ENCODE data around the gene DNM1.

DNM1 gene

GRCh38 chr9:128213746-128214497, 10.7 kb downstream of the DNM1 start:
- no peak for DNase-seq (ENCODE audit: extremely low read depth, low read depth)

DNA sequence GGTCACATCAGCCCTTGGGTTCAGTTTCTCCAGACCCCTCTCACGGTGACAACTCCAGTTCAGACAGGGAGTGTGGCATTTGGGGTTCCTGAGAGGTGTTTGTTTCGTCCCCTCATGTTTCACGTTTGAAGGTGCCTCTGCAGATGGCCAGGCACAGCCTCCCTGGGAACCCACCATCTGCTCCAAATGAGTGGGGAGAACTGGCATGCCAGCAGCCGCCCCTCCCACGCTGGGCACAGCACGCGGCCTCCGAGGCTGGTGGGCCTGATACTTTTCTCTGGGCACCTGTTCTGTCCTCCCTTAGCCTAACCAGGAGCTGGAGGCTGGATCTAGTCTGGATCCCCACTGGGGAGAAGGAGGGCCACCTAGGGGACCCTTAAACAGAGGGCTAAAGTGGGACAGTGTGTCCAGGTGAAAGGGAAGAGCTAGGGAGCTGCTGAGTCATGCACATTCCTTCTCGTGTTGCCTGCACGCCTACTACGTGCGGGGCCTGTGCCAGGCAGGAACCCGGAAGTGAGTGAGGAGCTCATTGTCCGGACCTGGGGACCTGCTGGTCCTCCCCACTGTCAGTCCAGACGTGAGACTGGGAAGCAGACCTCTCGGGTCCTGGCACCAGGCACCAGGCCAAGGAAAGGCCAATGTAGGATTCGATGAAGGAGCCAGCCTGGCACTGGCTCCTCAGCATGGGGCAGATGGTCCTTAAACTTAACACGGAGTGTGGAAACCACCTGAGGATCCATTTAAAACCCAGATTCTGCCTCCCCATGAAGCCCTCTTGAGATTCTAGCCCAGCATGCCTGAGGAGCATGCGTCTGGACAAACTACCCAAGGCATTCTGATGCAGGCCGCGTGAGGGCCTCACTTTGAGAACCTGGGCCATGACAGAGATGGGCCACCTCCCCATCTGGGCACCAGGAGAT, 11.7 kb downstream of the DNM1 start:
- no peak for DNase-seq (ENCODE audit: extremely low read depth, low read depth)

More at GRCh38 chr9:128213746-128214497, 10.7 kb downstream of the DNM1 start:
- TF ChIP-seq CTCF (IDR thresholded peaks at IDR 0.05; ENCODE audit: low read depth, low read length): no peak

GRCh38 chr9:128215491-128216409, 12.6 kb downstream of the DNM1 start:
- no peak for TF ChIP-seq CTCF (IDR thresholded peaks at IDR 0.05; ENCODE audit: low read depth, low read length)
- DNase-seq (ENCODE audit: extremely low read depth, low read depth): no peak

More for the DNA sequence above, 11.7 kb downstream of the DNM1 start:
- no peak for TF ChIP-seq CTCF (IDR thresholded peaks at IDR 0.05; ENCODE audit: low read depth, low read length)

DNA sequence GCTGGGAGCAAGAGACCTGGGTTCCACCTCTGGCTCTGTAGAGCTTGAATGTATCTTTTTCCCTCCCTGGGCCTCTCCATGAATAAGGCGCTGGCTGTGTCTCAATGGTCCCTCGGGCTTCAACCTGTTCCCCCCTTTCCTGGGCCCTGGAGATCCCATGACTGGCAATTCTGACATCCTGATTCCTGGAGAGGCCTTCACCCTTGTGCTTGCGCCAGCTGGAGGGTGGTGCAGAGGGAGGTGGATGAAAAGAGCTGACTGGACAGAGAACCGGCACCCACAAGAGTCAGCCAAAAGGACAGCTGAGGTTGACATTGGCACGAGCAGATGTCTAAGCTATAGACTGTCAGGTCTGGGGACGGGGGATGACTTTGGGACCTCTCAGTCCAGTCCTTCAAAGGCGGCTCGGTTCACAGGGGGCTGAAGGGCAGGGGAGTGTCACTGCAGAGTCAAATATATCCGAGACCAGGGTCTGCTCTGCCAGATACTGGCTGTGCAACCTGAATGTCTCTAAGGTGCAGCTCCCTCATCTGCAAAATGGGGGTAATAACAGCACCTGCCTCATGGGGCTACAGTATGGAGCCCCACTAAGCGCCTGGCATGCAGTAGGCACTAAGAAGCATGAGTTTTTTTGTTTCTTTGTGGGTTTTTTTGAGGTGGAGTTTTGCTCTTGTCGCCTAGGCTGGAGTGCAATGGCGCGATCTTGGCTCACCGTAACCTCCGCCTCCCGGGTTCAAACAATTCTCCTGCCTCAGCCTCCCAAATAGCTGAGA, 13.8 kb downstream of the DNM1 start:
- DNase-seq (ENCODE audit: extremely low read depth, low read depth): no peak
- TF ChIP-seq CTCF (IDR thresholded peaks at IDR 0.05; ENCODE audit: low read depth, low read length): no peak

DNA sequence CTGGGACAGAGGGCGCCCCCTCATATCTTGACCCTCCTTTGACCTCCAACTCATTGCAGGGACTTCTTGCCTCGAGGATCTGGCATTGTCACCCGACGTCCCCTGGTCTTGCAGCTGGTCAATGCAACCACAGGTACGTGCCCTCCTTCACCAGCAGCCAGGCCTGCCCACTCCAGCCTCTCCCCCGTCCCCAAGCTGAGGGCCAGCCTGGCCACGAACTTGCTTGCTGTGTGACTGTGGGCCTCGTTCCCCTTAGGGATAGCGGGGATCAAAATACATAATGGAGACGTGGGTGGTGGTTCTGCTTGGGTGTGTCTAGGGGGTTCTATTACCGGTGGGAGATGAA, 15.0 kb downstream of the DNM1 start:
- TF ChIP-seq CTCF (IDR thresholded peaks at IDR 0.05; ENCODE audit: low read depth, low read length): no peak
- no peak for DNase-seq (ENCODE audit: extremely low read depth, low read depth)

DNA sequence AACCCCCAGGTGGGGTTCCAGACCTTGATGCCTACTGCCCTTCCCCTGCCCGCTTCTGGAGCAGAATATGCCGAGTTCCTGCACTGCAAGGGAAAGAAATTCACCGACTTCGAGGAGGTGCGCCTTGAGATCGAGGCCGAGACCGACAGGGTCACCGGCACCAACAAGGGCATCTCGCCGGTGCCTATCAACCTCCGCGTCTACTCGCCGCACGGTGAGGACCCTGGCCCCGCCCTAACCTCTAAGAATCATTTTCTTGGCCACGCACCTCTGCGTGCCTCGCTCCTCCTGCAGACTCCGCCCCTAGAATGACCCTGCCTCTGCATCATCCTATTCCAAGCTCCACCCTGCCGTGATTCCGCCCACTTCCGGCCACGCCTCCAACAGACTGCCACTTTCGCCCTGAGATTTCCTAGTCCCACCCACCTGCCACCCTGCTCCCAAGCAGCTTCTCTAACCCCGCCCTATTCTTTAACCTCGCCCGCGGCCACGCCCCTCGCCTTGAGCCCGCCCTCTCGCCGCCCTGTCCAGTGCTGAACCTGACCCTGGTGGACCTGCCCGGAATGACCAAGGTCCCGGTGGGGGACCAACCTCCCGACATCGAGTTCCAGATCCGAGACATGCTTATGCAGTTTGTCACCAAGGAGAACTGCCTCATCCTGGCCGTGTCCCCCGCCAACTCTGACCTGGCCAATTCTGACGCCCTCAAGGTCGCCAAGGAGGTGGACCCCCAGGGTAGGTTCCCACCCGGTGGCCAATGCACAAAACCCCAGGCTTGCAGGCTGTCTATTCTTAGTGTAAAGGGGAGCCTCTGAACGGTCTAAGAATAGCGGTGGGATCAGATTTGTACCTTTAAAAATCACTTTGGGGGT, 15.6 kb downstream of the DNM1 start:
- DNase-seq (ENCODE audit: extremely low read depth, low read depth): no peak

More for the DNA sequence above, 15.6 kb downstream of the DNM1 start:
- no peak for TF ChIP-seq CTCF (IDR thresholded peaks at IDR 0.05; ENCODE audit: low read depth, low read length)

All from AG09319 (cell line).